GM19328 (cell line): ENCODE measurements around the gene IL1RAPL2.
"Not testable (repeated sequence)": the region's sequence is repeated elsewhere in the genome, so short reads cannot be mapped to it uniquely, and the experiment has no call there.

ENCODE experiments used
- ATAC-seq: cut with Tn5 transposase; IDR thresholded peaks from one replicate; pipeline ENCODE4 v1.9.1; 2021; ENCODE audit warnings: mild to moderate bottlenecking, moderate library complexity; ENCODE audit not compliant: unreplicated experiment

The IL1RAPL2 gene

DNA sequence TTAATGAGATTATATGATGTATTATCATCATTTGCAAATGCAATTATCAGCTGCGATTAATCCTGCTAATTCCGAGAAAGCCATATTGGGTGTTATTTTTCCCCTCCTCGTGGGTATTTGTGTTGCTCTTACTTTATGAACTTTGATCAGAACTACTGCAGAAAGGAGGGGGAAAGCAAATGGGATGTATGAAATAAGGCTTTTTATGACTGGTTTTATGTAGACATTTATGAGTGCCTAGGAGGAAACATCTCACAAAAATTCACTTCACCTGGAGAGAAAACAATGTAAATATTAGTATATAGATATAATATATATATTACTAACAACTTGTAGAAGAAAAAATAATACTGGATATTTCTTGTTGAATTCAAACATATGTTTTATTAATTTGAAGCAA, 440.1 kb downstream of the IL1RAPL2 start:
- no peak for ATAC-seq

DNA sequence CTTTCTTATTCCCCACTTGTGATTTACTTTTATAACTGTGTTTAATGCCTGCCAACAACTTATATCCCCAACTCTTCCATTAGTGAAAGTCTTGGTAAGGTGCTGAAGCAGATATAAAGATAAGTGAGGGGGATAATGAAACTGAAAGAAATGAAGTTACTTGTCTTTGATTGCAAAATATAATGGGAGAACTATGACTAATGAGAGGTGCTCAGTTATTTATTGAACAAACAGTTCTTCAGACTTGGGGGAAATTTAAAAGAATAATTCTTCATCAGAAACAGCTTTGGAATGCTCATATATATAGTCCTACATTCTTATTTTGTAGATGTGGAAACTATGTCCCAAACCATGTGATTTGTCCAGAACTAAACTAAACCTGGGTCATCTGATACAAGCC, 441.0 kb downstream of the IL1RAPL2 start:
- ATAC-seq, result no peak

DNA sequence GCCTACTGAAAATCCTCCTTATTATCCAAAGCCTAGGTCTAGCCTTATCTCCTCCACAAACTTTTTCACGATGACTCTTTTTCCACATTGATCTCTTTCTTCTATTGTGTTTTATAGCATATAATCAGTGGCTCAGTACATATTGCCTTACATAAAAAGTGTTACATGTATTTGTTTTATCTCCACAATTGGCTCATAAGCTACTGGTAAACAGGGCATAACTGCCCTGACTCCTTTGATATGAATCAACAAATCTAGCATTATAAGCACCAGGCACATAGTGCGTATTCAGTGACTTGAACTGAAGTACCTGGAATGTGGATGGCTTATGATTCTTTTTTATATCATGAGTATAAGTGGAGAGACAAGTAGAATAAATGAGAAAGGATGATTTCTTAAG, 447.7 kb downstream of the IL1RAPL2 start:
- ATAC-seq, result no peak

DNA sequence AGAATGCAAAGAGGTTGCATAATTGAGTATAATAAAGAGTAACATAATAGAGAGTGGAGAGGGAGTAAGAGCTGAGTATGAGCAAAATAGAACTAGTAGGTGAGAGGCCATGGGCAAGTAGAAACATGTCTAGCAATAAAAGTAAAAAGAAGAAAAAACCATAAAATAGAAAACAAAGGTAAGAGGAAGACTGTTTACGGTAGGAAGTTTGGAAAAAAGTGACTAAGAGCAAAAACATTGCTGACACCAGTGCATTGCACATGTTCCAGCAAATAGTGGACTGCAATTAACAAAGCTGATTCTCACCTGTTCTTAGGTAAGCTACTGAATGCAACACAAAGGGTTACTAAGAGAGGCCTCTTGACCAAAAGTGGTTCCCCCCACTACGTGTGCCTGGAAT, 451.6 kb downstream of the IL1RAPL2 start:
- ATAC-seq, result no peak

DNA sequence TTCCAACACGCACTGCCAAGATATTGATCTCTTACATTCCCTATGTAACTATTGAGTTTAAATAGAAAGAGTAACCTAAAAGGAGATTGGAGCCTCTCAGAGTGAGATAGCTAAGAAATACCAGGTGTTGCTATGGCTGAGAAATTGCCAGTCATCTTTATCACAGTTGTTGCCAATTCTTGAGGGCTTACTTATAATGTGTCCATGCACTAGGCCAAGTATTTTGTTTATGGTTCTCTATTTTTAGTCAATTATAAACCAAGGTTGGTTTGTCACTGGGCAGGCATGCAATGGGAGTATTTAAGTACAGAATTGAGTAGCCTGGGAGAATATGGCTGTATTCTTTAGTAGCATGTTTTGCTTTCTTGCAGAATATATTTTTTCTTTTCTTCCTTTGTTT, 452.9 kb downstream of the IL1RAPL2 start:
- no peak for ATAC-seq

DNA sequence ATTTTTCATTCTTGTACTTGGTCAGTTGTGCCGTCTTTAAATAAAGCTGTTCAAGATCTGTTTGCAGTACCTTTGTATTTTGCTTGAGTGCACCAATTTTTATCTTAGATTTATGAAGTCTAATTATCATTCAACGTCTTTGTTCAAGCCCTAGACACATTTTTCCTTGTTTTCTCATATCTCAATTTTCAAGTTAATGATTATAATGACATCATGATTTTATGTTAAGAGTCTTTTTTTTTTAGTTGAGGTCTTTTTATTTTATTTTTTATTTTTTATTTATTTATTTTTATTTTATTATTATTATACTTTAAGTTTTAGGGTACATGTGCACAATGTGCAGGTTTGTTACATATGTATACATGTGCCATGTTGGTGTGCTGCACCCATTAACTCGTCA, 463.0 kb downstream of the IL1RAPL2 start:
- ATAC-seq, result not testable (repeated sequence)

DNA sequence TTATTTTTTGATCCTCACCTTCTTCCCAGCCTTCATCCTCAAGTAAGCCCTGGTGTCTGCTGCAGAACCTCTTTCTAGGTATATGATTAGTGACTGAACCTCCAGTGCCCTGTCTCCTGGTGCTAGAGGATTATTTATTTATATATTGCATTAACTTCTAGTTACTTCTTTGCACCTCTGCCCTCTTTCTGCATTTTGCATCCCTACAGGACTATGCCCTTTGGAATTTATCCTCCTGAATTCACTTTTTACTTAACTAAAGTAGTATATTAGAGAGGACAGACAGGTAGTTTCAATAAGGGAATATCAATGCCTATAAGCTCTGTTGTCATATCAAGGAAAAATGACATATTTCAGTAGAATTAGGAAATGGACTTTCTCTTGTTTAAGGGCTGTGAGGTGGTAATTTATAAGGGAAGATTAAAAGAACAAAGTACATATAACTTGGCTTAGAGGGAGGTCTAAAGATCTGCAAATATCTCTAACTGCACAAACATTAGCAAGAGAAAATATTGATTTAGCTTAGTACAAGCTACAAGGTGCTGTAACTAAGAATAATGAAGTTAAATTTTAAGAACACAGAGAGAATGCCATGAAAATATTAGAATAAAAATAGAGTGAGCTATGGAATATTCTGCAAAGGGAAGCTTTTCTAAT, 472.8 kb downstream of the IL1RAPL2 start:
- ATAC-seq, result no peak

DNA sequence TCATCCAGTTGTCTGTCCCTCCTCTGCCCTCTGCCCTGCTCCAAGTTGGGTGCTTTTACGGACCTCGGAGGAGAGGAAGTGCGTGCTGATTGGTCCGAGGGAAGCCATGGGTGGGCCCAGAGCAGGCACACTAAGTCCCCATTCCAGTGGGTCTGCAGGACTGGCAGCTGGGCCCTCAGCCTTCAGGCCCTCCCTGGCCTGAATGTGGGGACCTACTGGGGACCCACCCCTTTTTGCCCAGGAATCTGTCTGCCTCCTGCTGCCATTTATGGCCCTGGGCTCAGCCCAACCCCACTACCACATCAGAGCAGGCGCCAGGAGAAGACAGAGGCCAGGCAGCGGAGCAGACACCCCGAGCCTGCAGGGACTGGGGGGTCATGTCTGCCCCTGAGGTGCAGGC, 484.9 kb downstream of the IL1RAPL2 start:
- no peak for ATAC-seq

DNA sequence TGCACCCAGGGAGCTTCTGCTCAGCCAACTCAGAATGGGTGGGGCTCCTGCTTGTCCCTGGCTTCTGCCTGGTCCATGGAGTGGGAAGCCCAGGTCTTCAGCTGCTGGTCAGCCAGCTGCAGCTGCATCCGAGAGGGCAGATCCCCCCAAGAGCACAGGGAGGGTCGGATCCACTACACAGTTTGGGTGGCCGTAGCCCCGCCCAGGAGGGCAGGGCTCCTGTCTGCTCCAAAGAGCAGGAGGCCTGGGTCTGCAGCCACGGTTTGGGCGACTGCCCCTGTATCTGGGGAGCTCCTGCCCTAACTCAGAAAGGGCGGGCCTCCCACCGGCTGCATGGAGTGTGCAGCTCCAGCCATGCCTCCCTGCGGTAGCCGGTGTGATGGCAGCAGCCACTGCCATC, 485.4 kb downstream of the IL1RAPL2 start:
- ATAC-seq, result no peak

DNA sequence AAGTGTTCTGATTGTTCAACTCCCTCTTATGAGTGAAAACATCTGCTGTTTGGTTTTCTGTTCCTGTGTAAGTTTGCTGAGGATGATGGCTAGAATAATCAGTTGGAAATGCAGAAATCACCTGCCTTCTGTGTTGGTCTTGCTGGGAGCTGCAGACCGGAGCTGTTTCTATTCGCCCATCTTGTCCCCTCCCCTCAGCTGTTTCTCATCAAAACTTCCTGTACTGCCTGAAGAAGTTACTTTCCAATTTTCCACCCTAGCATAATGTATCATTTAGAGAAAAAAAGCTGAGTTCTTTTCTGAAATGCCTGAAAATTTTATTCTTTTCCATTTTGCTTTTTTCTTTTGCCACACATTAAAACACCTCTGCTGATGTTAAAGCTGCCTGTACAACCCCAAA, 486.9 kb downstream of the IL1RAPL2 start:
- ATAC-seq, result no peak

DNA sequence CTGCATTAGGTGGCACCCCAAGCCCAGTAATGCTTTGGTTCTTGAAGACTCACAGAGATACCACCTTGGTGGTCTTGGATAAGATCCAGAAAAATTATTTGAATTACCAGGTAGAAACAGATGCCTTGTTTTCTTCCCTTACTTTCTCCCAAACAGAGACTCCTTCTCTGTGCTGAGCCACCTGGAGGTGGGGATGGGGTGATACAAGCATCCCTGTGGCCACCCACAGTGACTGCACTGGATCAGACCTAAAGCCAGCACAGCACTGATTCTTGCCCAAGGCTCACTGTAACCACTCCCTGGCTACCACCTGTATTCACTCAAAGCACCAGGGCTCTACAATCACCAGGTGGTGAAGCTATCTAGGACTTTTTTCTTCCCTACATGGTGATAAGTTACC, 497.7 kb downstream of the IL1RAPL2 start:
- ATAC-seq, result no peak

DNA sequence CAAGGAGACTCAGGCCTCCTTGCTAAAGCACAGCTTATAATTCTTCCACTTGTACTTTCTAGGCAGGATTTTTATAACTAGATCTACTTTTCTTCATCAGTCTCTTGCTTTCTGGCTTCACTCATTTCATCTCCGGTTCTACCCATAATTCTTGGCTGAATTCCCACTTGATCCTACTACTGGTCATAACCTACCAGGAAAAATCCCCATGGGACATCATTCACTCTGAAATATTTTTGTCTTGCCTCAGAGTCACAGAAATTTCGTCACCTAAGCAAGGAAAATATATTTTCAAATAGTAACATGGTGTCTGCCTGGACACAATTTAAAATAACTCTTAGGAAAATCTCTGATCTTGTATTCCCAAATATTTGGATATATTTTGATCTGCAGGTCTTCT, 532.2 kb downstream of the IL1RAPL2 start:
- no peak for ATAC-seq

DNA sequence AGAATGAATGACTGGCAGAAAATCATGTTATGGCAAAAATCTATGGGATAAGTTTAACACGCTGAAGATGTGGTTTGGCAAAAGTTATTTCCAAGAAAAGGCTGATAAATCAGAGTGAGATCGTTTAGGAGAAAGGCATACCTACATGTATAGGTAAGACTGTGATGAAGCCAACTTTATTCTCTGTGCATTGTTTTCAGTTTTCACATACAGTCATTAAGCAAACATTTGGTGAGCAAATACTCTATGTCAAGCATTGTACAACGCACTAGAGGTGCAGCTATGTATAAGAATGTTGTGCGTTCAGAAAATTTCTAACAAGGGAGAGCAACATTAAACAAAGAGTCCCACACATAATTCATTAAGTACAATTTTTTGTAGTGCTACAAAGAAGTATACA, 532.8 kb downstream of the IL1RAPL2 start:
- ATAC-seq, result no peak

DNA sequence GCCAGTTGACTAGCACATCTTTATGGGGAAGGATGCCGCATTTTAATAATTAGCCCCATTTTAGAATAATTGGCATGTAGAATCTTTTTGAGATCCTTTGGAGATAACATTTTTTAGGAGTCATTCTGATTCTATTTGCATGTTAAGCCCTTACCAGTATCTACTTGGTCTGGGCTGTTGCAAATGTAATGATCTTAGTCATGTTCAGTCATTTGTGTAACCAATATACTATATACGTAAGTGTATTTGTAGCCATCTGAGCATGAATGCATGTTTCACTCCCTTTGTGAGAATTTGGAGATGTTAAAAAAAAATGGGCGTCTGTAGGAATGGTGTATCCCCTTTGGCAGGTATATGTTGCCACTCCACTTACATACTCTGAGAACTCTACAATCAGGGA, 535.4 kb downstream of the IL1RAPL2 start:
- no peak for ATAC-seq

DNA sequence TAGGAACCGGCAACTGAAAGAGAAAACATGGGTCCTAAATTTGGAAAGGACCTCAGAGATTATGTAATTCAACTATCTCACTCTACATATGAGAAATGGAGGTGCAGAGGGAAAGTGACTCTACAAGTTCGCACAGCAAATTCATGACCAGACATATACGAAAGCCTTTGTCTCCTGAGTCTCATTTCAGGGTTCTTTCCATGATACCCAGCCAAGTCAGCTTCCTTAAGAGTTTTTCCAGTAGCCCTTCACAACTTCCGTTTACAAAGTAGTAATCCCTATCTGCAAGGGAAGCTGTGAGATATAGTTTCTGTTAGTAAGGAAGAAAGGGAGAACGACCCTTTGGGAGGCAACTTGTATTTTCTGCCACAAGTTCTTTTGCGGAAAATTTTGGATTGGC, 543.9 kb downstream of the IL1RAPL2 start:
- ATAC-seq, result no peak

DNA sequence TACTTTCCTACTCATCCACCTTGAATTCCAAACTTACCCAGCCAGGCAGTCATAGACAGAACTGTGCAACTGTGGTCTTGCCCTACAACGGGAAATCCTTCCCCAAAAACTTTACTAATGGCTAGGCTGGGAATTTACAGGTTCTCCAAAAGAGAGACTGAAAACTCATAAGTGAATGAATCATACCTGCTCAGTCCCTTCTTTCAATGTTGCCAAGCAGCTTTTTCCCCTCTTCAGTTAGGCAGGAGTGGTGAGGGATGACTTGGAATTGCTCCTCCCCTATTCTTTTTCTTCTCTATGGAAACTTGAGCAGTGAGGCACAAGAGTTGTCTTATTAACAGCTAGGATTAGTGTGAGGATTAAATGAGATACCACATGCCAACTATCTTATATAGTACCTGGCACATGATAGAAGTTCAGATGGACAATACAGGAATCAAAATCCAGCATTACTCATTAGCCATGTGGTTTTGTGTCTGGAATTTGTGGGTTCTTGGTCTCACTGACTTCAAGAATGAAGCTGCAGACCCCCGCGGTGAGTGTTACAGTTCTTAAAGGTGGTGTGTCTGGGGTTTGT, 548.6 kb downstream of the IL1RAPL2 start:
- no peak for ATAC-seq

DNA sequence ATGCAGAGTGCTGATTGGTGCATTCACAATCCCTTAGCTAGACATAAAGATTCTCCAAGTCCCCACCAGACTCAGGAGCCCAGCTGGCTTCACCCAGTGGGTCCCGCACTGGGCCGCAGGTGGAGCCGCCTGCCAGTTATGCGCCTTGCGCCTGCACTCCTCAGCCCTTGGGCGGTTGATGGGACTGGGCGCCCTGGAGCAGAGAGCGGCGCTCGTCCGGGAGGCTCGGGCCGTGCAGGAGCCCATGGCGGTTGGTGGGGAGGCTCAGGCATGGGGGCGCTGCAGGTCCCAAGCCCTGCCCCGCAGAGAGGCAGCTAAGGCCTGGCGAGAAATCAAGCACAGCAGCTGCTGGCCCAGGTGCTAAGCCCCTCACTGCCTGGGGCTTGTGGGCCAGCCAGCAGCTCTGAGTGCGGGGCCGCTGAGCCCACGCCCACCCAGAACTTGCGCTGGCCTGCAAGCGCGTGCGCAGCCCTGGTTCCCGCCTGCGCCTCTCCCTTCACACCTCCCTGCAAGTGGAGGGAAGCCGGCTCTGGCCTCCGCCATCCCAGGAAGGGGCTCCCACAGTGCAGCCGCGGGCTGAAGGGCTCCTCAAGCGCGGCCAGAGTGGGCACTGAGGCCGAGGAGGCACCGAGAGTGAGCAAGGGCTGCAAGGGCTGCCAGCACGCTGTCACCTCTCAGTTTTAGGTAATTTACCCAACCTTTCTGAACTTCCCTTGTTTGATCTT, 549.8 kb downstream of the IL1RAPL2 start:
- ATAC-seq, result not testable (repeated sequence)

DNA sequence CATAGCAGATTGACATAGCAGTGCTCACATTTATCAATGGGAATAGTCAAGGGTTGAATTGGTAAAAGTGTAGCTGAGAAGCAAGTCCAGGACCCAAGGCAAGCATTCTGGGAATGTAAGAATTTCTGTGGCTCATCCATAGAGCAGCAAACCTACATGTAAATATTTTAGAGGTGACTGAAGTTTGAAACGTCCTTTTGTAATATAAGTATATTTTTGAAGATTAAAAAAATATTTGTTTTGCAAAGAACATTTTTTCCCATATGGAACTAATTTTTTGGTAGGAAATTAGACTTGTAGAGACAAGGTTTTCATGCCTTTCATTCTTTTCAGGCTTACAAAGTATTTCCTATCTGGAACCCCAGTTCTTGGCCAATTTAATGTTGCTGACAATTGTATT, 550.5 kb downstream of the IL1RAPL2 start:
- ATAC-seq, result no peak

DNA sequence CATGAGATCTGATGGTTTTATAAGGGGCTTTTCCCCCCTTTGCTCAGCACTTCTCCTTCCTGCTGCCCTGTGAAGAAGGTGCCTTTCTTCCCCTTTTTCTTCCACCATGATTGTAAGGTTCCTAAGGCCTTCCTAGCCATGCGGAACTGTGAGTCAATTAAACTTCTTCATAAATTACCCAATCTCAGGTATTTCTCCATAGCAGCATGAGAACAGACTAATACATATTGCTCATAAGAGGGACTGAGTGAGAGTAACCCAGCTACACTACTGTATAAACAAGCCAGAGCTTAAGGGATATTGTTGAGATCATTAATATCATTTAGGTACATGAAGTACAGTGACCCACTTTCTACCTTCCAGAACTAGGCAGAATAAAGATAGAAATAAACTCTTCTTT, 551.6 kb downstream of the IL1RAPL2 start:
- ATAC-seq, result no peak

DNA sequence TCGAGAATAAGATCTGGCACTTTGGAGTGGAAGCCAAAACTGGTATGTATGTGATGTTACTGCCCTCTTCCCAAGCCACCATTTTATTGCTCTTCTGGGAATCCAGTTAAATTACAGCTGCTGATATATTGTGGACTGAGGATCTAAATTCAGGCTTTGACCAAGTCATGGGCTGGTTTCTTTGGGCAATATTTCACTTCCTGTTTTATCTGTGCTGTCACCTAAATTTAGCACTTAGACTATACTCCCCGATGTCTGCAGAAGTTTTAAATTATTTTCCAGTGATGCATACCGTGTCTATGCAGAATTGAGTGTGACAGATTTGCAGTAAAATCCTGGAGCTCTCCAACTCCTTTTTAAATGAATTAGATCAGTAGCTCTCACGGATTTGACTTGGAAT, 554.5 kb downstream of the IL1RAPL2 start:
- ATAC-seq, result no peak

DNA sequence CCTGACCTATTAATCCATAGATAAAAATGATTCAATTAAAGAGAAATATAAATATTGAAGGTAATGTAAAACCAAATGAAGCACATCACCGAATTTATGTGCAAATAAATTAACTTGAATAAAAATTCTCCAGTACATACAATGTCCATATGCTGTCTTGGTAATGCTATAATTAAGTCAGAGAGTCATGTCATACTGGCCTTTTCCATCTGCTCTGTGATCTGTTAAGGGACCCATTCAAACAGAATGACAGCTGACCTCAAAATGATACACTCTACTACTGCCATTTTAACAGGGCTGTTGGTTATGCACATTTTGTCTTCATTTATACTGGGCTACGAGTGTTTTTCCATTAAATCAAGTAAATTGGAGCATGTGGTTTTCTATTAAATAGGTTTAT, 555.2 kb downstream of the IL1RAPL2 start:
- ATAC-seq, result no peak

DNA sequence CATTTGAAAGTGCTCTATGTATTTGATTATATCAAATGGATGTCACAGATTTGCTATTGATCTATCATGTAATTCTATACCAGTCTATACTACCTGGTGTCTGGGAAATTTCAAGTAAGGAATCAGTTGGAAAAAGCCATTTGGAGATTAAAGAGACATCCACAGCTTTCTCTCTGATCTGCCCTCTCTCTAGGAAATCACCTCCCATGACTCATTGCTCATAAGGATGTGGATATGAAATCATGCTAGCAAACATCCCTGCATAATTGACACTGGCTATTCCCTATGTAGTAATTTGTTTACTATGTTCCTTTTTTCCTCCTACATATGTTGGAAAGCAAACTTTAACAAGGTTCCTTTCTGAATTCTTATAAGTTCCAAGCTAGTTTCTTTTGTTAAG, 560.2 kb downstream of the IL1RAPL2 start:
- no peak for ATAC-seq
